Measurements from ENCODE around the gene NRIP2.

Gene NRIP2, protein sequence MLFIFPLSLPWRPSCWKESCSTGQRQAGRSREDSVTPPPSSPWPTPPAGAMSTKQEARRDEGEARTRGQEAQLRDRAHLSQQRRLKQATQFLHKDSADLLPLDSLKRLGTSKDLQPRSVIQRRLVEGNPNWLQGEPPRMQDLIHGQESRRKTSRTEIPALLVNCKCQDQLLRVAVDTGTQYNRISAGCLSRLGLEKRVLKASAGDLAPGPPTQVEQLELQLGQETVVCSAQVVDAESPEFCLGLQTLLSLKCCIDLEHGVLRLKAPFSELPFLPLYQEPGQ
- long read RNA-seq, partial matches to known transcripts, result 0 of 2 reads
- long read RNA-seq, other reads (novel, unspliced or antisense), result 2 of 2 reads

DNA sequence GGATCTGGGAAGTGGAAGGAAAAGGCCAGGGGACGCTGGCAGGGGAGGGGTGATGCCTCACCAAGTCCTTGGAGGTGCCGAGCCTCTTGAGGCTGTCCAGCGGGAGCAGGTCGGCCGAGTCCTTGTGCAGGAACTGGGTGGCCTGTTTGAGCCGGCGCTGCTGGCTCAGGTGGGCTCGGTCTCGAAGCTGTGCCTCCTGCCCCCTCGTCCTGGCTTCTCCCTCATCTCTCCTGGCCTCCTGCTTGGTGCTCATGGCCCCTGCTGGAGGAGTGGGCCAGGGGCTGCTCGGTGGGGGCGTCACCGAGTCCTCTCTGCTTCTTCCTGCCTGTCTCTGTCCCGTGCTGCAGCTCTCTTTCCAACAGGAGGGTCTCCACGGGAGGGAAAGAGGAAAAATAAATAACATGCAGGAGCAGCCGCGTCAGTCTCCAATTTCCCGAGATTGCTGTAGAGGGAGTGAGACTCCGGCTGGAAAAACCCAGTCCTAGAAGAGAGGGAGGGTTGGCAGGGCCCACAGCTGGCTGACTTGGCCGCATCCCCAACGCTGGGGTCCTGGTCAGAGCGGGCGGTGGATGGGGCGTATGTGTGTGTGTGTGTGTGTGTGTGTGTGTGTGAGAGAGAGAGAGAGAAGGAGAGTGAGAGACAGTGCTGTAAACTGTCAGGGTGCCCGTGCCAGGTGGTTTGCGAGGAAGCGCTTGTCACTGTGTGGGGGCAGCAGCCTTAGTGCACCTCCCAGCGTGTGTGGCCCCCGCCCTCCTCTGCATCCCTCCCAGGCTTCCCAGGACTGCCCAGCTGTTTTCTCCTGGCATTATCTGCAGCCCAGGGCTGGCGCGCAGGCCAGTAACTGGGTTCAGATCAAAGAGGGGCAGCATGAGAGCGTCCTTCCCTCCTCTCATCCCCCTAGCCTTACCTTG is at the start of gene NRIP2:
Gene NRIP2, minus strand, starts transcription at position 455 of the 911 bp plus-strand sequence. Its CDS starts 52 bp downstream, at position 403.
- DNase-seq (ENCODE audit: low read depth in 1 of 2, low spot score in 1 of 2), result no peak
- Histone ChIP-seq H3K27me3 (ENCODE audit: insufficient read depth, poor library complexity, severe bottlenecking) (no peaks in the 10 kb centered on the region), H3K4me3 (replicated peaks; ENCODE audit: insufficient read depth, low read length) (no peak within 1 kb of the TSS), H3K27ac (replicated peaks) (no peak within 1 kb of the TSS; the same call in 1 of the 2 replicates)
- TF ChIP-seq, protein P1, sequence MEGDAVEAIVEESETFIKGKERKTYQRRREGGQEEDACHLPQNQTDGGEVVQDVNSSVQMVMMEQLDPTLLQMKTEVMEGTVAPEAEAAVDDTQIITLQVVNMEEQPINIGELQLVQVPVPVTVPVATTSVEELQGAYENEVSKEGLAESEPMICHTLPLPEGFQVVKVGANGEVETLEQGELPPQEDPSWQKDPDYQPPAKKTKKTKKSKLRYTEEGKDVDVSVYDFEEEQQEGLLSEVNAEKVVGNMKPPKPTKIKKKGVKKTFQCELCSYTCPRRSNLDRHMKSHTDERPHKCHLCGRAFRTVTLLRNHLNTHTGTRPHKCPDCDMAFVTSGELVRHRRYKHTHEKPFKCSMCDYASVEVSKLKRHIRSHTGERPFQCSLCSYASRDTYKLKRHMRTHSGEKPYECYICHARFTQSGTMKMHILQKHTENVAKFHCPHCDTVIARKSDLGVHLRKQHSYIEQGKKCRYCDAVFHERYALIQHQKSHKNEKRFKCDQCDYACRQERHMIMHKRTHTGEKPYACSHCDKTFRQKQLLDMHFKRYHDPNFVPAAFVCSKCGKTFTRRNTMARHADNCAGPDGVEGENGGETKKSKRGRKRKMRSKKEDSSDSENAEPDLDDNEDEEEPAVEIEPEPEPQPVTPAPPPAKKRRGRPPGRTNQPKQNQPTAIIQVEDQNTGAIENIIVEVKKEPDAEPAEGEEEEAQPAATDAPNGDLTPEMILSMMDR (IDR thresholded peaks at IDR 0.05; ENCODE audit: insufficient read depth, low read length), result no peak
- TF ChIP-seq, protein P2, sequence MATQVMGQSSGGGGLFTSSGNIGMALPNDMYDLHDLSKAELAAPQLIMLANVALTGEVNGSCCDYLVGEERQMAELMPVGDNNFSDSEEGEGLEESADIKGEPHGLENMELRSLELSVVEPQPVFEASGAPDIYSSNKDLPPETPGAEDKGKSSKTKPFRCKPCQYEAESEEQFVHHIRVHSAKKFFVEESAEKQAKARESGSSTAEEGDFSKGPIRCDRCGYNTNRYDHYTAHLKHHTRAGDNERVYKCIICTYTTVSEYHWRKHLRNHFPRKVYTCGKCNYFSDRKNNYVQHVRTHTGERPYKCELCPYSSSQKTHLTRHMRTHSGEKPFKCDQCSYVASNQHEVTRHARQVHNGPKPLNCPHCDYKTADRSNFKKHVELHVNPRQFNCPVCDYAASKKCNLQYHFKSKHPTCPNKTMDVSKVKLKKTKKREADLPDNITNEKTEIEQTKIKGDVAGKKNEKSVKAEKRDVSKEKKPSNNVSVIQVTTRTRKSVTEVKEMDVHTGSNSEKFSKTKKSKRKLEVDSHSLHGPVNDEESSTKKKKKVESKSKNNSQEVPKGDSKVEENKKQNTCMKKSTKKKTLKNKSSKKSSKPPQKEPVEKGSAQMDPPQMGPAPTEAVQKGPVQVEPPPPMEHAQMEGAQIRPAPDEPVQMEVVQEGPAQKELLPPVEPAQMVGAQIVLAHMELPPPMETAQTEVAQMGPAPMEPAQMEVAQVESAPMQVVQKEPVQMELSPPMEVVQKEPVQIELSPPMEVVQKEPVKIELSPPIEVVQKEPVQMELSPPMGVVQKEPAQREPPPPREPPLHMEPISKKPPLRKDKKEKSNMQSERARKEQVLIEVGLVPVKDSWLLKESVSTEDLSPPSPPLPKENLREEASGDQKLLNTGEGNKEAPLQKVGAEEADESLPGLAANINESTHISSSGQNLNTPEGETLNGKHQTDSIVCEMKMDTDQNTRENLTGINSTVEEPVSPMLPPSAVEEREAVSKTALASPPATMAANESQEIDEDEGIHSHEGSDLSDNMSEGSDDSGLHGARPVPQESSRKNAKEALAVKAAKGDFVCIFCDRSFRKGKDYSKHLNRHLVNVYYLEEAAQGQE (IDR thresholded peaks at IDR 0.05; ENCODE audit: insufficient replicate concordance, low read depth), result no peak
- TF ChIP-seq POLR2AphosphoS5 (IDR thresholded peaks at IDR 0.05; ENCODE audit: low read depth) (no peak), GABPA (IDR thresholded peaks at IDR 0.05; ENCODE audit: low read depth) (no peak), SPI1 (IDR thresholded peaks at IDR 0.05; ENCODE audit: borderline replicate concordance, low read depth) (no peak)

- no peak overlapping the region for H3K4me3 ChIP-seq (replicated peaks; ENCODE audit: insufficient read depth, low read length)
- DNase-seq (ENCODE audit: low read depth in 1 of 2, low spot score in 1 of 2), result no peak
- H3K27ac ChIP-seq (replicated peaks), result no peak overlapping the region
- TF ChIP-seq GABPA (IDR thresholded peaks at IDR 0.05; ENCODE audit: low read depth), result no peak
- TF ChIP-seq, protein P2 (IDR thresholded peaks at IDR 0.05; ENCODE audit: insufficient replicate concordance, low read depth), result no peak
- TF ChIP-seq, protein P1 (IDR thresholded peaks at IDR 0.05; ENCODE audit: insufficient read depth, low read length), result no peak
- no peak for TF ChIP-seq POLR2AphosphoS5 (IDR thresholded peaks at IDR 0.05; ENCODE audit: low read depth)
- TF ChIP-seq SPI1 (IDR thresholded peaks at IDR 0.05; ENCODE audit: borderline replicate concordance, low read depth), result no peak
- no peaks in the 10 kb centered on the region for H3K27me3 ChIP-seq (ENCODE audit: insufficient read depth, poor library complexity, severe bottlenecking)
Observed at GRCh38 chr12:2879853-2880252, 45.0 kb upstream of the NRIP2 start.

GRCh38 chr12:2877953-2878732 is 43.3 kb upstream of the NRIP2 start:
- TF ChIP-seq GABPA (IDR thresholded peaks at IDR 0.05; ENCODE audit: low read depth) (no peak), SPI1 (IDR thresholded peaks at IDR 0.05; ENCODE audit: borderline replicate concordance, low read depth) (peak; percentile 40; the same call in 1 of the 2 replicates), POLR2AphosphoS5 (IDR thresholded peaks at IDR 0.05; ENCODE audit: low read depth) (no peak)
- TF ChIP-seq, protein P2 (IDR thresholded peaks at IDR 0.05; ENCODE audit: insufficient replicate concordance, low read depth), result no peak
- TF ChIP-seq, protein P1 (IDR thresholded peaks at IDR 0.05; ENCODE audit: insufficient read depth, low read length), result no peak
- peak overlapping the region; percentile 95 for H3K27ac ChIP-seq (replicated peaks)
- DNase-seq (ENCODE audit: low read depth in 1 of 2, low spot score in 1 of 2), result peak in 1 of 2 experiments; percentile 68
- no peaks in the 10 kb centered on the region for H3K27me3 ChIP-seq (ENCODE audit: insufficient read depth, poor library complexity, severe bottlenecking)
- H3K4me3 ChIP-seq (replicated peaks; ENCODE audit: insufficient read depth, low read length), result peak overlapping the region; percentile 80

All from HL-60 (cell line).